Peyer's patch (tissue), 4 donors: Measurements from ENCODE around the gene CD164L2. TPM values are rescaled to one million over a fixed set of nuclear protein-coding genes. Genes with fewer than 3 reads are reported as not detected.
"Not testable (repeated sequence)": the region's sequence is repeated elsewhere in the genome, so short reads cannot be mapped to it uniquely, and the experiment has no call there.

ENCODE experiments used
- DNase-seq, 3 donors: peaks; one replicate each; pipeline ENCODE4 v3.0.0-alpha.2; 2017 to 2019
- H3K27ac ChIP-seq, 4 donors: fragments of 200-600 bp; sonication (generic); one replicate each; pipeline ENCODE4 v1.5.1; 2016 to 2019
- H3K27me3 ChIP-seq, 2 donors: fragments of 200-600 bp; sonication (generic); one replicate each; pipeline ENCODE4 v1.5.1; 2019
- H3K36me3 ChIP-seq, 3 donors: fragments of 200-600 bp; sonication (generic); one replicate each; pipeline ENCODE4 v1.5.1; 2016 to 2019
- H3K4me1 ChIP-seq, 4 donors: fragments of 200-600 bp; sonication (generic); one replicate each; pipeline ENCODE4 v1.5.1; 2016 to 2019
- H3K4me3 ChIP-seq, 4 donors: fragments of 200-600 bp; sonication (generic); 1 replicate in 3 of 4; 2 replicates in 1 of 4; pipeline ENCODE4 v1.5.1; 2016 to 2019; ENCODE audit warnings: mild to moderate bottlenecking in 1 of 4
- H3K9me3 ChIP-seq, 4 donors: fragments of 200-600 bp; sonication (generic); one replicate each; pipeline ENCODE4 v1.5.1; 2016 to 2019; ENCODE audit warnings: mild to moderate bottlenecking in 1 of 4
- CTCF ChIP-seq, 6 experiments: fragments of 450-650 bp in 4 of 6; fragments of 200-600 bp in 2 of 6; sonication (generic) in 1 of 6; IDR thresholded peaks; one replicate each; pipeline ENCODE4 v1.5.1; 2017 to 2019; ENCODE audit warnings: antibody characterized with exemption in 6 of 6, mild to moderate bottlenecking in 3 of 6, moderate library complexity in 1 of 6
- POLR2A ChIP-seq, 2 donors: fragments of 450-650 bp; IDR thresholded peaks; one replicate each; pipeline ENCODE4 v1.5.1; 2017; ENCODE audit warnings: antibody characterized with exemption in 2 of 2, mild to moderate bottlenecking in 2 of 2, moderate library complexity in 2 of 2
- total RNA-seq, 4 donors: library from RNA; depleted of rRNA; stranded (reverse); fragments of >200 nt; gene quantifications; one replicate each; pipeline ENCODE4 v1.1.0, GENCODE V29; 2016

The CD164L2 gene
- total RNA-seq, 4 donors from 2014 or later: not detected

GRCh38 chr1:27392096-27392777 lies 9.1 kb upstream of the CD164L2 start, which contains the start of gene GPR3:
Gene GPR3 (plus strand): TSS chr1:27392622. CDS start chr1:27393799, 1,177 bp downstream.
- Histone ChIP-seq H3K9me3 (no peaks in the 10 kb centered on the region), H3K27me3 (no peaks in the 10 kb centered on the region), H3K4me1 (peaks cover 7 to 20% (median 13%) of the 10 kb centered on the region in 4 donors), H3K36me3 (no peaks in the 10 kb centered on the region), H3K4me3 (peak within 1 kb of the TSS; percentile 48 to 59 (median 56)), H3K27ac (peak within 1 kb of the TSS in 3 of 4 donors; percentile 27 to 67 (median 53))
- peak; percentile 90 to 96 (median 94) for DNase-seq
- TF ChIP-seq POLR2A (IDR thresholded peaks at IDR 0.05): no peak
- peak in 5 of 6 experiments; percentile 50 to 54 (median 50) for TF ChIP-seq CTCF (IDR thresholded peaks at IDR 0.05)

- peak in 2 of 3 donors; percentile 34 to 68 for DNase-seq
- H3K4me3 ChIP-seq: peak overlapping the region in 3 of 4 donors; percentile 54 to 59 (median 57)
- peak overlapping the region in 1 of 4 donors; percentile 5 for H3K27ac ChIP-seq
- H3K36me3 ChIP-seq: no peaks in the 10 kb centered on the region
- H3K9me3 ChIP-seq: no peaks in the 10 kb centered on the region
- TF ChIP-seq CTCF (IDR thresholded peaks at IDR 0.05): no peak
- peaks cover 7 to 20% (median 13%) of the 10 kb centered on the region in 4 donors for H3K4me1 ChIP-seq
- no peaks in the 10 kb centered on the region for H3K27me3 ChIP-seq
These were observed 8.5 kb upstream of the CD164L2 start for GRCh38 chr1:27391511-27392095.

GRCh38 chr1:27388337-27389005 lies 5.3 kb upstream of the CD164L2 start:
- no peak for TF ChIP-seq POLR2A (IDR thresholded peaks at IDR 0.05)
- peak; percentile 81 to 93 (median 90) for TF ChIP-seq CTCF (IDR thresholded peaks at IDR 0.05)
- peak; percentile 80 to 92 (median 81) for DNase-seq
- Histone ChIP-seq H3K4me3 (no peak overlapping the region), H3K27ac (no peak overlapping the region), H3K9me3 (no peaks in the 10 kb centered on the region), H3K4me1 (peaks cover 7 to 20% (median 13%) of the 10 kb centered on the region in 4 donors), H3K36me3 (no peaks in the 10 kb centered on the region), H3K27me3 (no peaks in the 10 kb centered on the region)

- H3K4me1 ChIP-seq, H3K27me3 ChIP-seq, DNase-seq, H3K4me3 ChIP-seq, H3K9me3 ChIP-seq, H3K36me3 ChIP-seq, H3K27ac ChIP-seq: not testable (repeated sequence)
These were observed 1.7 kb upstream of the CD164L2 start for GRCh38 chr1:27384797-27385196.

GRCh38 chr1:27383661-27384060 lies 528 bp upstream of the CD164L2 start:
- no peaks in the 10 kb centered on the region for H3K36me3 ChIP-seq
- no peak overlapping the region for H3K27ac ChIP-seq
- no peaks in the 10 kb centered on the region for H3K9me3 ChIP-seq
- peaks cover 0 to 7% (median 0%) of the 10 kb centered on the region in 4 donors for H3K4me1 ChIP-seq
- TF ChIP-seq CTCF (IDR thresholded peaks at IDR 0.05): no peak
- no peak for TF ChIP-seq POLR2A (IDR thresholded peaks at IDR 0.05)
- no peak overlapping the region for H3K4me3 ChIP-seq
- H3K27me3 ChIP-seq: no peaks in the 10 kb centered on the region
- no peak for DNase-seq
